GM21528 (cell line): ENCODE measurements around the gene CNTNAP2.

Experiments
- ATAC-seq: cut with Tn5 transposase; IDR thresholded peaks from one replicate; pipeline ENCODE4 v1.9.1; 2021; ENCODE audit warnings: mild to moderate bottlenecking, moderate library complexity; ENCODE audit not compliant: unreplicated experiment, low FRiP score

CNTNAP2 gene

GRCh38 chr7:146658604-146659003 lies 542.0 kb downstream of the CNTNAP2 start:
- no peak for ATAC-seq

- ATAC-seq, result no peak
Measured at GRCh38 chr7:146659732-146660131, 543.1 kb downstream of the CNTNAP2 start.

GRCh38 chr7:146660839-146661238 lies 544.2 kb downstream of the CNTNAP2 start:
- ATAC-seq, result no peak

- no peak for ATAC-seq
Measured at GRCh38 chr7:146661435-146661834, 544.8 kb downstream of the CNTNAP2 start.

- ATAC-seq, result no peak
Measured at GRCh38 chr7:146661929-146662328, 545.3 kb downstream of the CNTNAP2 start.

GRCh38 chr7:146665023-146665422 lies 548.4 kb downstream of the CNTNAP2 start:
- no peak for ATAC-seq

GRCh38 chr7:146670532-146670931 lies 553.9 kb downstream of the CNTNAP2 start:
- ATAC-seq, result no peak

GRCh38 chr7:146681487-146681886 lies 564.9 kb downstream of the CNTNAP2 start:
- ATAC-seq, result no peak

GRCh38 chr7:146683439-146683838 lies 566.8 kb downstream of the CNTNAP2 start:
- no peak for ATAC-seq

- ATAC-seq, result no peak
Measured at GRCh38 chr7:146690987-146691386, 574.4 kb downstream of the CNTNAP2 start.

- no peak for ATAC-seq
Measured at GRCh38 chr7:146698995-146699610, 582.5 kb downstream of the CNTNAP2 start.

GRCh38 chr7:146700015-146700560 lies 583.5 kb downstream of the CNTNAP2 start:
- ATAC-seq, result no peak

- no peak for ATAC-seq
Measured at GRCh38 chr7:146701166-146701565, 584.6 kb downstream of the CNTNAP2 start.

GRCh38 chr7:146702898-146703297 lies 586.3 kb downstream of the CNTNAP2 start:
- no peak for ATAC-seq

GRCh38 chr7:146709451-146710027 lies 592.9 kb downstream of the CNTNAP2 start:
- no peak for ATAC-seq

- no peak for ATAC-seq
Measured at GRCh38 chr7:146713205-146713604, 596.6 kb downstream of the CNTNAP2 start.

- ATAC-seq, result no peak
Measured at GRCh38 chr7:146713934-146714333, 597.3 kb downstream of the CNTNAP2 start.

- no peak for ATAC-seq
Measured at GRCh38 chr7:146720195-146720594, 603.6 kb downstream of the CNTNAP2 start.

GRCh38 chr7:146722986-146723385 lies 606.4 kb downstream of the CNTNAP2 start:
- ATAC-seq, result no peak

- no peak for ATAC-seq
Measured at GRCh38 chr7:146725520-146725919, 608.9 kb downstream of the CNTNAP2 start.

- ATAC-seq, result no peak
Measured at GRCh38 chr7:146728141-146728540, 611.5 kb downstream of the CNTNAP2 start.

- no peak for ATAC-seq
Measured at GRCh38 chr7:146728611-146729010, 612.0 kb downstream of the CNTNAP2 start.
